ENCODE data around the gene ZNF765. TPM values are rescaled to one million over a fixed set of nuclear protein-coding genes. Genes with fewer than 3 reads are reported as not detected.
A peak's percentile ranks its signal among the peaks of the same experiment; 100 is the strongest.

The ZNF765 gene
- polyA plus RNA-seq, 3 donors: 1.5 to 5.0 (median 3.4) TPM

- no peak overlapping the region for H3K27ac ChIP-seq (ENCODE audit: low read depth in 1 of 2, low read length in 2 of 2)
- H3K4me3 Mint-ChIP-seq: peak overlapping the region; percentile 31 to 48
- no peak for TF ChIP-seq CTCF (IDR thresholded peaks at IDR 0.05)
- H4K20me1 ChIP-seq (ENCODE audit: insufficient read depth, low read length): no peaks in the 10 kb centered on the region
- H3K4me1 ChIP-seq (ENCODE audit: control insufficient read depth in 1 of 2, insufficient read depth in 2 of 2, low read length in 2 of 2): peaks cover 8 to 10% of the 10 kb centered on the region in 2 donors
- intact Hi-C loops (cut with micrococcal nuclease): loop anchor here (10.0 kb wide), 1 partner anchor 1168 kb away; the partner anchor contains the start of gene ZNF480 (in 2 of the 2)
- no peaks in the 10 kb centered on the region for H3K36me3 ChIP-seq (replicated peaks in 1 of 2; ENCODE audit: control insufficient read depth in 1 of 2, insufficient read depth in 2 of 2, low read length in 2 of 2)
- no peak overlapping the region for H3K9ac ChIP-seq (ENCODE audit: insufficient read depth, low read length, poor library complexity, severe bottlenecking)
- H2AFZ ChIP-seq (ENCODE audit: insufficient read depth, low read depth, low read length, poor library complexity, severe bottlenecking): no peak overlapping the region
- H3K4me2 ChIP-seq (replicated peaks; ENCODE audit: extremely low read depth, low read length, poor library complexity, severe bottlenecking): no peak overlapping the region
- peak in 1 of 3 donors; percentile 2 for DNase-seq
- H3K79me2 ChIP-seq (ENCODE audit: insufficient read depth, low read length): peaks cover 2% of the 10 kb centered on the region
- H3K4me1 Mint-ChIP-seq: peaks cover 11% of the 10 kb centered on the region
- peaks cover 17 to 32% (median 26%) of the 10 kb centered on the region in 3 donors for H3K27me3 Mint-ChIP-seq (ENCODE audit: low read depth in 3 of 3)
- H3K9me3 ChIP-seq (replicated peaks in 1 of 2; ENCODE audit: control insufficient read depth in 1 of 2, insufficient read depth in 1 of 2, low read length in 2 of 2): peaks cover 67 to 75% of the 10 kb centered on the region in 2 donors
- peaks cover 40 to 84% (median 75%) of the 10 kb centered on the region in 7 donors for H3K9me3 Mint-ChIP-seq
- H3K27ac Mint-ChIP-seq: no peak overlapping the region
- no peak overlapping the region for H3K4me3 ChIP-seq (replicated peaks in 1 of 3; ENCODE audit: low read depth in 2 of 3, low read length in 3 of 3)
- peaks cover 0 to 8% of the 10 kb centered on the region in 2 donors for H3K36me3 Mint-ChIP-seq
- 10% methylated on average over 8 of the region's 19 CpGs for WGBS (ENCODE audit: insufficient coverage)
- H3K27me3 ChIP-seq (ENCODE audit: control insufficient read depth in 2 of 2, insufficient read depth in 2 of 2, low read length in 2 of 2): peaks cover 2 to 19% of the 10 kb centered on the region in 2 donors
Measured at GRCh38 chr19:53463263-53463662, 68.3 kb downstream of the ZNF765 start.

- H3K9ac ChIP-seq (ENCODE audit: insufficient read depth, low read length, poor library complexity, severe bottlenecking): peak overlapping the region; percentile 4
- peaks cover 9% of the 10 kb centered on the region in 2 donors for H3K36me3 Mint-ChIP-seq
- intact Hi-C loops (cut with micrococcal nuclease): loop anchor here (1.0 to 10.0 kb wide), 8 partner anchors 34 to 1172 kb away; partner anchors contain the start of genes ZNF480 (in 2 of the 2), ZNF761 (in 1 of the 2), ZNF765 (in 1 of the 2) and ZNF845 (in 1 of the 2)
- H3K9me3 Mint-ChIP-seq: peaks cover 25 to 57% (median 47%) of the 10 kb centered on the region in 7 donors
- peaks cover 20% of the 10 kb centered on the region for H3K4me1 Mint-ChIP-seq
- TF ChIP-seq CTCF (IDR thresholded peaks at IDR 0.05): no peak
- DNase-seq: no peak
- H3K27me3 ChIP-seq (ENCODE audit: control insufficient read depth in 2 of 2, insufficient read depth in 2 of 2, low read length in 2 of 2): peaks cover 2 to 19% of the 10 kb centered on the region in 2 donors
- H3K4me3 Mint-ChIP-seq: peak overlapping the region; percentile 89 to 92
- peak overlapping the region in 5 of 7 donors; percentile 50 to 91 (median 86) for H3K27ac Mint-ChIP-seq
- peaks cover 37 to 38% of the 10 kb centered on the region in 2 donors for H3K9me3 ChIP-seq (replicated peaks in 1 of 2; ENCODE audit: control insufficient read depth in 1 of 2, insufficient read depth in 1 of 2, low read length in 2 of 2)
- peaks cover 12 to 13% of the 10 kb centered on the region in 2 donors for H3K4me1 ChIP-seq (ENCODE audit: control insufficient read depth in 1 of 2, insufficient read depth in 2 of 2, low read length in 2 of 2)
- peaks cover 17 to 32% (median 24%) of the 10 kb centered on the region in 3 donors for H3K27me3 Mint-ChIP-seq (ENCODE audit: low read depth in 3 of 3)
- H3K36me3 ChIP-seq (replicated peaks in 1 of 2; ENCODE audit: control insufficient read depth in 1 of 2, insufficient read depth in 2 of 2, low read length in 2 of 2): no peaks in the 10 kb centered on the region
- H3K4me2 ChIP-seq (replicated peaks; ENCODE audit: extremely low read depth, low read length, poor library complexity, severe bottlenecking): peak overlapping the region; percentile 85
- peak overlapping the region; percentile 74 to 92 (median 86) for H3K4me3 ChIP-seq (replicated peaks in 1 of 3; ENCODE audit: low read depth in 2 of 3, low read length in 3 of 3)
- WGBS (ENCODE audit: insufficient coverage): 14% methylated on average over 13 of the region's 31 CpGs
- peak overlapping the region in 1 of 2 donors; percentile 86 for H3K27ac ChIP-seq (ENCODE audit: low read depth in 1 of 2, low read length in 2 of 2)
- peak overlapping the region; percentile 87 for H2AFZ ChIP-seq (ENCODE audit: insufficient read depth, low read depth, low read length, poor library complexity, severe bottlenecking)
- no peaks in the 10 kb centered on the region for H4K20me1 ChIP-seq (ENCODE audit: insufficient read depth, low read length)
- peaks cover 6% of the 10 kb centered on the region for H3K79me2 ChIP-seq (ENCODE audit: insufficient read depth, low read length)
Measured at GRCh38 chr19:53466726-53467484, 72.0 kb downstream of the ZNF765 start.

All from CD14-positive monocyte (primary cell).